Tibial nerve (tissue), 4 donors: ENCODE results near the gene ANO10.

ENCODE experiments used
- EP300 ChIP-seq, 2 donors: sonication (generic); formaldehyde crosslinking; IDR thresholded peaks; one replicate each; pipeline ENCODE4 v1.6.1; 2017; ENCODE audit warnings: antibody characterized with exemption in 2 of 2, mild to moderate bottlenecking in 1 of 2
- POLR2A ChIP-seq, 2 donors: fragments of 450-650 bp; IDR thresholded peaks; one replicate each; pipeline ENCODE4 v1.6.1; 2017; ENCODE audit warnings: antibody characterized with exemption in 2 of 2, mild to moderate bottlenecking in 2 of 2, moderate library complexity in 2 of 2
- TF ChIP-seq, protein P1 (sequence below), 5 experiments: fragments of 200-600 bp in 3 of 5; fragments of 450-650 bp in 2 of 5; sonication (generic) in 3 of 5; IDR thresholded peaks; one replicate each; pipeline ENCODE4 v1.5.1; 2016 to 2019; ENCODE audit warnings: antibody characterized with exemption in 5 of 5, mild to moderate bottlenecking in 3 of 5, moderate library complexity in 2 of 5

DNA sequence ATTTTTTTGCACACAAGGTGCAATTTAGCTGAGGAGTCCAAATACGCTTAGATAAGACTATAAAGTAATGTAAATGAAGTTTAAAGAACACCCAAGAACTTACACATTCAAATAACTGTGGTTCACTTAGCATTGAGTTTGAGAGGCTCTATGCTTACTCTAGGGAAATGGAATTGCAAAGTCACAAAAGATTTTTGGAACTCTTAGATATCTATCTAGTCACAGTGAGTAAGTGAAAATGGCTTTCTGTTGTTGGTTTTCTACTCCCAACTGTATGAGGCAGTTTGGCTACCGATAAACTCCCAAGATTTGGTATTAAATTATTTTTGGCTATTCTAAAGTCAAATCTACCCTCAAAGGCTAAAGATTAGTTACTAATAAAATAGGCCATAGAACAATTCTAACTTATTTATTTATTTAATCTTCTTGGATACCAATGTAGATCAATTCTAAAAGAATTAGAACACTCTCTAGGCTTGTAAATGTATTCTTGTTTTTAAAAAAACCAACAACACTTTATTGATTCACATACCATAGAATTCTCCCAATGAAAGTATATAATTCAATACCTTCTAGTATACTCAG is 170.0 kb downstream of the ANO10 start:
- TF ChIP-seq, protein P1, sequence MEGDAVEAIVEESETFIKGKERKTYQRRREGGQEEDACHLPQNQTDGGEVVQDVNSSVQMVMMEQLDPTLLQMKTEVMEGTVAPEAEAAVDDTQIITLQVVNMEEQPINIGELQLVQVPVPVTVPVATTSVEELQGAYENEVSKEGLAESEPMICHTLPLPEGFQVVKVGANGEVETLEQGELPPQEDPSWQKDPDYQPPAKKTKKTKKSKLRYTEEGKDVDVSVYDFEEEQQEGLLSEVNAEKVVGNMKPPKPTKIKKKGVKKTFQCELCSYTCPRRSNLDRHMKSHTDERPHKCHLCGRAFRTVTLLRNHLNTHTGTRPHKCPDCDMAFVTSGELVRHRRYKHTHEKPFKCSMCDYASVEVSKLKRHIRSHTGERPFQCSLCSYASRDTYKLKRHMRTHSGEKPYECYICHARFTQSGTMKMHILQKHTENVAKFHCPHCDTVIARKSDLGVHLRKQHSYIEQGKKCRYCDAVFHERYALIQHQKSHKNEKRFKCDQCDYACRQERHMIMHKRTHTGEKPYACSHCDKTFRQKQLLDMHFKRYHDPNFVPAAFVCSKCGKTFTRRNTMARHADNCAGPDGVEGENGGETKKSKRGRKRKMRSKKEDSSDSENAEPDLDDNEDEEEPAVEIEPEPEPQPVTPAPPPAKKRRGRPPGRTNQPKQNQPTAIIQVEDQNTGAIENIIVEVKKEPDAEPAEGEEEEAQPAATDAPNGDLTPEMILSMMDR (IDR thresholded peaks at IDR 0.05): no peak
- no peak for TF ChIP-seq POLR2A (IDR thresholded peaks at IDR 0.05)
- TF ChIP-seq EP300 (IDR thresholded peaks at IDR 0.05): no peak
